Posterior vena cava (tissue), 2 donors: ENCODE results near the gene MAFG. TPM values are rescaled to one million over a fixed set of nuclear protein-coding genes. Genes with fewer than 3 reads are reported as not detected.

ENCODE experiments used
- DNase-seq: peaks from one replicate; pipeline ENCODE4 v3.0.0-alpha.2; 2020; ENCODE audit warnings: low spot score
- intact Hi-C, 2 donors: fragments of 100-400 bp; cut with DNase I; formaldehyde crosslinking; loops; one replicate each; pipeline versions ENCODE4 v1.14.1 to v1.14.2; 2022 to 2023
- long read RNA-seq, 2 donors: library from polyadenylated mRNA; unstranded; transcript quantifications; one replicate each; pipeline ENCODE4 v2.0.0, GENCODE V29; 2020 to 2021
- total RNA-seq, 2 donors: library from RNA; stranded (reverse); fragmentation: NEBNext Ultra II Directional; extraction: Animal tissue kit (Norgen Biotek cat#: 25700); gene quantifications; one replicate each; pipeline ENCODE4 v1.2.1, GENCODE V29; 2021
- donor health status: DM: yes; HTN: yes; CAD: no.
- donor health status: DM: yes; HTN: yes; CAD: no.

Gene MAFG
- 10 to 100 TPM; 25.0 to 36.2 TPM for total RNA-seq
- long read RNA-seq, donor 1, full-length matches to known transcripts = 19 of 26 reads
- long read RNA-seq, donor 1, partial matches to known transcripts = 0 of 26 reads
- long read RNA-seq, donor 1, other reads (novel, unspliced or antisense) = 7 of 26 reads
- long read RNA-seq, donor 2, full-length matches to known transcripts = 6 of 26 reads
- long read RNA-seq, donor 2, partial matches to known transcripts = 0 of 26 reads
- long read RNA-seq, donor 2, other reads (novel, unspliced or antisense) = 20 of 26 reads

- peak; percentile 98 for DNase-seq
- intact Hi-C loops = no loop called here
Observed at GRCh38 chr17:81927653-81928543, at the start of gene MAFG. MAFG (minus strand) TSS chr17:81927735; CDS start chr17:81923185, 4,550 bp downstream.

DNA sequence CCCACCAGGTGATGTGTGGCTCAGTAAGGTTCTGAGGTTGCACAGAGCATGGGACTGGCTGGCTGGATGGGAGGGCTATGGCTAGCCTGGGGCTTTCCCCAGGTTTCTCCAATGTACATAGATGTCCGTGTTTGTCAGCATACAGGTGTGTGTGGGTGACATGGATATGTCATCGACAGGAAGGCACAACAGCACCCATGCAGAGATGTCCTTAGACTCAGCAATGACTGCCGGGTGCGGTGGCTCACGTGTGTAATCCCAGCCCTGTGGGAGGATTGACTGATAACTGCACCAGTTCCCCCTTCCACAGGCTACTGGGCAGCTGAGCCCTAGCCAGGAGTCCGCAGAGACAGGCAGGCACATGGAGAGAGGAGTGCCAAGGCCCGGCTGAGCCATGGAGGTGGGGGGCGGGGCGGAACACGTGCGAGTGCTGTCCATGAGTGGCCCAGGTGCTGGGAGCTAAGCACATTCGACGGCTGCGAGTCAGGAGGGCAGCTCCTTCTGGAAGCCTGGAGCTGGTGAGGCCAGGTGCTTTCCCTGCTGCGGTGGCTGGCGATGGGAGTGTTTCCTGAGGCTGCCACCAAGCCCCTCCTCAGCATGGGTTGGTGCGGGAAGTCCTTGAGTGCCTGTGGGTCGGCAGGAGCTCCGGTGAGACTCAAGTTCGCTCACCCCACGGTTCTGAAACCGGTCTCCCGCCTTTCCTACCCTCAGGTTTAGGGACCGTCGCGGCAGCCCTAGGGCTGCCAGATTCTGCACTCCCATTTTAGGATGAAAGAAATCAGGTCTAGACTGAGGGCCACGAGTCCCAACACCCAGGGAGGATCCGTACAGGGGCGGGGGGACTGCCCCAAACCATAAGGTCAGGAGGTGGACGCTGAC lies 49.0 kb upstream of the MAFG start:
- intact Hi-C loops = no loop called here
- no peak for DNase-seq

DNA sequence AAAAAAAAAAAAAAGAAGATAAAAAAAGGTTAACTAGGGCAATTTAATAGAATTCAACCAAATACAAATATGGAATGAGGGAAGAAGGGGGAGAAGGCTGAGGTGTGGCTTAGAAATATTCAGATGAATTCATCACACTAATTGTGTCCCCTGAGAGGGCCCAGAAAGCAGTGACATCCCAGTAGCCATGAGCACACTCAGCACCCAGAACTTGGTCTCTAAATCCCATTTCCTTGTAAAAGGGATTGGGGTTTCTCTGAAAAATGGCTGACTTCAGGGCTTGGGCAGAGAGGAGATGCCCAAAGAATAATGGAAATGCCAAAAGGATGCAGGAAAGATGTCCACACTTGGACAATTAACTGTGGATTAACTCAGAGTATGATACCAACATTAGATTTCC lies 45.9 kb upstream of the MAFG start:
- DNase-seq = no peak
- intact Hi-C loops = no loop called here

DNA sequence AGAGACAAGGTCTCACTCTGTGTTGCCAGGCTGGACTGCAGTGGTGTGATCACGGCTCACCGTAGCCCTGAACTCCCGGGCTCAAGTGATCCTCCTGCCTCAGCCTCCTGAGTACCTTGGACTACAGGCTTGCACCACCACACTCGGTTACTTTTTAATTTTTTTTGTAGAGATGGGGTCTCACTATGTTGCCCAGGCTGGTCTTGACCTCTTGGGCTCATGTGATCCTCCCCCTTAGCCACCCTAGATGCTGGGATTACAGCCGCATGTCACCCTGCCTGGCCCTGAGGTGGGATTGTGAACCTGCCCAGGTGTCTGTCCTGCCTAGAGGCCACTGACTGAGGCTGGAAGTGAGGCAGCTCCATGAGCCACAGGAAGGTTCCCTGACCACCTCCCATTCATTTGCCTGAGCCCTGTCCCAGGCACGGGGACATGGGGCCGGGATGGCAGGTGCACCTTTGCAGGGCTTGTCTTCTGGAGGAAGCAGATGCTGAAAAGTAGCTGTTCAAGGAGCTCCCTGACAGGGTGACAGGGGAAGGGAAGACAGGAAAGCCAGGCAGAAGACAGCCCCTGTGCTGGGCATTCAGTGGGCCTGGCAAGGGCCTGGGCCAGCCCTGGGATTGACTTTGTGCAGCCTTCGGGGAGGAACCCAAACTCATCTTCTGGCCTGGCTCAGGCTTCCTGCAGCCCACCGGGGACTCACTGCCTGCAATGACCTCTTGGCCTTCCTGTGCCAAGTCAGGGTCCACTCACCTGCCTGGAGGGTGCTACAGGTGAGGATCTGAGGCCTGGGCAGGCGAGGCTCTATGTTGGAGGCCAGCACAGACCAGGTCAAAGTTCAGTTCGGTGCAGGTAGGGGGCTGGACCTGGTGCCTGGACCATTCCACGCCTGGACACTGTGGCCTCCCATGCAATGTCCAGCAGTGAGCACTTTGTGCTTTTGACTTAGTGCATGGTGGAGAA lies 41.6 kb upstream of the MAFG start:
- DNase-seq = no peak
- intact Hi-C loops = no loop called here

DNA sequence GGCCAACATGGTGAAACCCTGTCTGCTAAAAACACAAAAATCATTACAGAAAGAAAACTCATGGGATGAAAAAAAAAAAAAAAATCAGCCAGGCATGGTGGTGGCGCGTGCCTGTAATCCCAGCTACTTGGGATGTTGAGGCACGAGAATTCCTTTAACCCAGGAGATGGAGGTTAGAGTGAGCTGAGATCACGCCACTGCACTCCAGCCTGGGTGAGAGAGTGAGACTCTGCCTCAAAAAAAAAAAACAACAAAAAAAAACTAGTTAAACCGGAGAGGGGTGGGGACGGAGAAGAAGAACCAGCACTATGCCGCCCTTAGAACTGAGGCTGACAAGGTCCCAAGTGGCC lies 40.8 kb upstream of the MAFG start:
- no peak for DNase-seq
- intact Hi-C loops = no loop called here

GRCh38 chr17:81967533-81968395 lies 40.2 kb upstream of the MAFG start:
- intact Hi-C loops = no loop called here

GRCh38 chr17:81967244-81967532 lies 39.7 kb upstream of the MAFG start:
- DNase-seq = no peak
- intact Hi-C loops = no loop called here

More at GRCh38 chr17:81967533-81968395, 40.2 kb upstream of the MAFG start:
- peak; percentile 89 for DNase-seq

- intact Hi-C loops = no loop called here
- no peak for DNase-seq
Observed at GRCh38 chr17:81966343-81967243, 39.1 kb upstream of the MAFG start.

GRCh38 chr17:81964081-81964849 lies 36.7 kb upstream of the MAFG start:
- intact Hi-C loops = no loop called here
- DNase-seq = no peak

DNA sequence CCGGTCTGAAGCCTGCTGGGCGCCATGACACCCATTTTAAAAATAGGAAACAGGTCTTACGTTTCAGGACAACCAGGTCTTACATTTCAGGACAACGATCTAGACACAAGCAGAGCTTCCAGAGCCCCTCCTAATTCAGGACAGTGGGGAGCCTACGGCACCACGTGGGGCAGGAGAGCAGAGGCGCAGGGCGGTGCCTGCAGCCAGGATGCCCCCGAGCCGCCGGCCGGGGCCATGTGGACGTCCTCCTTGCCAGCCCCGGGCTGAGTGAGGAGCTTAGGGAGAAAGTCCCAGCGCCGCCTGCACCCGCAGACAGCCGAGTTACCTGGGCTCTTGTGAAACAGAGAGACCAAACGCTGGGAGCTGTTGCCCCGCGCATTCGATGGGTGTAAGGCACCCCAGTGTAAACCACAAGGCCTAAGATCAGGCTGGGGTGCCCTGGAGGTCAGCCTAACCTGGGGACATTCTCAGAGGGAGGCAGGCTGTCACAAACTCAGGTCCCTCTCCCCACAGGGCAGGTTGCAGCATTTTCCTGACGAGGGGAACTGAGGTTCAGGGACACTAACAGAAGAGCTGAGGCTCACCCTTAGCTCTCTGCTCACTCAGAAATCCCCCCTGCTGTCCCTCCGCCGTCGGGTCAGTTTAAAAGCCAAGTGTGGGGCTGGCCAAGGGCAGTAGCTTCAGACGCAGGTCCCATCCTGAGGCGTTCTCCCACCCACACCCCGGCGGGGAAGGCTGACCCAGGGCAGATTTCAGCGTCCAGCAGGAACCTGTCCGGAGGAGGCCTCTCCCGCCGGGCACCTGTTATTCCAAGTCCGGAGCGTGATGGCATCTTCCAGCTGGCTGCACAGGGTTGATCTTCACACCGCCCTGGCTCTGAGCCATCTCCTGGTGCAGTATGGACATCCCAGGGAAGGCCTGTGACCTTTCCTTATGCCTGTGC lies 35.2 kb upstream of the MAFG start:
- DNase-seq = no peak
- intact Hi-C loops = no loop called here

- no peak for DNase-seq
- intact Hi-C loops = no loop called here
Observed at GRCh38 chr17:81961521-81962498, 34.3 kb upstream of the MAFG start.

DNA sequence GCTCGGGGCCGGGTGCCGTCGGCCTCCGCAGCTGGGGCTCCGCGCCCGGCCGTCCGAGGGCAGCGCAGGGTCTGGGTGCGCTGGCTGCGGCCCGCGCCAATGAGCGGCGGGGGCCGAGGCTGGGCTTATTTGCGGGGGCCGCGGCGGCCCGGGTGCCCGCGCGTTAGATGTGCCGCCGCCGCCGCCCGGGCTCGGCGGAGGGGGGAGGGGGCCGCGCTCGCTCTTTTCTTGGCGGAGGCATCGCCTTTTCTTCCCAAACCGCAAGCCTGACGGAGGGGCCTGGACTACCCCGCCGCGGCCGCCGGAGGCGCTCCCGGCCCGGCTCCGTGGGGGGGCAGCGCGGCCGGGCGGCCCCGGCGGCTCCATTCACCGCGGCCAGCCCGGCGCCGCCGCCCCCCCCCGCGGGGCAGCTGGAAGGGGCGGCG lies 33.6 kb upstream of the MAFG start, which contains the start of gene NOTUM:
Gene NOTUM (minus strand): TSS at position 101 of the 425 bp plus-strand sequence. CDS start 278 bp downstream, outside the sequence.
- no peak for DNase-seq
- intact Hi-C loops = no loop called here

DNA sequence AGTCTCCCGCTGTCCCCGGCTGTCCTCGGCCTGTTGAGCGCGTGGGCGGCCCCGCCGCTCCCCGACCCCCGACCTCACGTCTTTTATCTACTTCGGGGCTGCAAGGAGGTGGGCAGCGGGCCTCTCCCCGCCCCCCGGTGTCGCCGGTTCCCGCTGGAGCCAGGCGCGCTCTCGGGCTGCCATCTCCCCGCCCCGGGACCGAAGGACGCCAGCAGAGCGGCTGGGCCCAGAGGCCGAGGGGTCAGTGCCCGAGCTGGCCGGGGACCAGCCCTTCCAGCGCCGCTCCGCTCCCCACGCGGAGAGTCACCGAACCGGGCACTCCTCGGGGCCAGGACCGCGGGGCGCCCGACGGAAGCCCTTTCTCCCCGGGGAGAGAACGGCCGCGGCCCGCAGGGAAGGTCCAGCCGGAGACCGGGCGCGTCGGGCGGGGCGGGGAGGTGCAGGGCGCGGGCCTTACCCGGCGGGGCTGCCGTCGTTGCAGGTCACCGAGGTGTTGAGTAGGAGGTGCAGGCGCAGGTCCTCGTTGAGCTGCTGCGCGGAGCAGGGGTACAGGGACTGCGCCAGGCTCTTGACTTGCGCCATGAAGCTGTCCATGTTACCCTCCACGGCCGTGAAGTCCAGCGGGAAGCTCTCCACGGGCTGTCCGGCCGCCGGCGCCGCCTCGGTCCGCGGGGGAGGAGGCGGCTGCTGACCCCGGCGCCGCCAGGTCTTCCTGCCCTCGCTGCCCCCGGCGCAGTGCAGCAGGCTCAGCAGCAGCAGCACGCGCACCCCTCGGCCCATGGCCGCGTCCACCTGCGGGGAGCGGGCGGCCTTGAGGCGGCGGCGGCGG lies 32.8 kb upstream of the MAFG start:
- intact Hi-C loops = loop anchor here in 1 of 2 donors (1.0 kb wide), 1 partner anchor 60 kb away; no protein-coding TSS in a partner anchor

More for the DNA sequence above, 32.8 kb upstream of the MAFG start:
- no peak for DNase-seq
